Osteoblast (primary cell): ENCODE data around the gene PBX4. TPM values are rescaled to one million over a fixed set of nuclear protein-coding genes. Genes with fewer than 3 reads are reported as not detected.
A peak's percentile ranks its signal among the peaks of the same experiment; 100 is the strongest.

Experiments
- DNase-seq: peaks from one replicate; pipeline ENCODE4 v3.0.0; 2011; ENCODE audit warnings: low spot score, mixed read lengths; ENCODE audit not compliant: insufficient read length; ENCODE audit errors: missing footprints
- H2AFZ ChIP-seq: 2 replicates; pipeline ENCODE4 v1.6.0; 2011; ENCODE audit warnings: mild to moderate bottlenecking, low read length
- H3K27ac ChIP-seq: 2 replicates; pipeline ENCODE4 v1.5.1; 2011; ENCODE audit warnings: mild to moderate bottlenecking, low read depth, low read length, moderate library complexity
- H3K27me3 ChIP-seq: 2 replicates; pipeline ENCODE4 v1.6.0; 2012; ENCODE audit warnings: mild to moderate bottlenecking, control low read depth, inconsistent platforms, low read length, moderate library complexity; ENCODE audit not compliant: insufficient read depth
- H3K36me3 ChIP-seq: 2 replicates; pipeline ENCODE4 v1.5.1; 2011; ENCODE audit warnings: mild to moderate bottlenecking, low read length, control low read depth, moderate library complexity; ENCODE audit not compliant: insufficient read depth
- H3K4me1 ChIP-seq: 2 replicates; pipeline ENCODE4 v1.5.1; 2011; ENCODE audit warnings: mild to moderate bottlenecking, low read length, control low read depth, moderate library complexity; ENCODE audit not compliant: insufficient read depth
- H3K4me2 ChIP-seq: 2 replicates; pipeline ENCODE4 v1.6.0; 2011; ENCODE audit warnings: mild to moderate bottlenecking, low read length; ENCODE audit not compliant: insufficient read depth
- H3K4me3 ChIP-seq: fragments of 200-600 bp; sonication (generic); 3 replicates; pipeline ENCODE4 v1.5.1; 2012; ENCODE audit warnings: mild to moderate bottlenecking, low read length, inconsistent platforms; ENCODE audit not compliant: insufficient read depth
- H3K79me2 ChIP-seq: 2 replicates; pipeline ENCODE4 v1.6.0; 2012; ENCODE audit warnings: mild to moderate bottlenecking, low read length, control low read depth, inconsistent platforms; ENCODE audit not compliant: insufficient read depth
- H3K9me3 ChIP-seq: 2 replicates; pipeline ENCODE4 v1.5.1; 2011; ENCODE audit warnings: low read depth, low read length, control low read depth
- H4K20me1 ChIP-seq: 2 replicates; pipeline ENCODE4 v1.6.0; 2012; ENCODE audit warnings: mild to moderate bottlenecking, low read length, control low read depth; ENCODE audit not compliant: insufficient read depth
- total RNA-seq: library from RNA; depleted of rRNA; stranded (reverse); fragments of >200 nt; gene quantifications from 2 replicates; pipeline ENCODE4 v1.2.3, GENCODE V29; 2012
- TF ChIP-seq, protein P1 (sequence below): IDR thresholded peaks from 2 replicates; pipeline ENCODE4 v1.5.1; 2011; ENCODE audit warnings: mild to moderate bottlenecking, low read depth, low read length, moderate library complexity; ENCODE audit errors: extremely low read depth

PBX4 gene
- total RNA-seq, 1 donor = 0.36 TPM

DNA sequence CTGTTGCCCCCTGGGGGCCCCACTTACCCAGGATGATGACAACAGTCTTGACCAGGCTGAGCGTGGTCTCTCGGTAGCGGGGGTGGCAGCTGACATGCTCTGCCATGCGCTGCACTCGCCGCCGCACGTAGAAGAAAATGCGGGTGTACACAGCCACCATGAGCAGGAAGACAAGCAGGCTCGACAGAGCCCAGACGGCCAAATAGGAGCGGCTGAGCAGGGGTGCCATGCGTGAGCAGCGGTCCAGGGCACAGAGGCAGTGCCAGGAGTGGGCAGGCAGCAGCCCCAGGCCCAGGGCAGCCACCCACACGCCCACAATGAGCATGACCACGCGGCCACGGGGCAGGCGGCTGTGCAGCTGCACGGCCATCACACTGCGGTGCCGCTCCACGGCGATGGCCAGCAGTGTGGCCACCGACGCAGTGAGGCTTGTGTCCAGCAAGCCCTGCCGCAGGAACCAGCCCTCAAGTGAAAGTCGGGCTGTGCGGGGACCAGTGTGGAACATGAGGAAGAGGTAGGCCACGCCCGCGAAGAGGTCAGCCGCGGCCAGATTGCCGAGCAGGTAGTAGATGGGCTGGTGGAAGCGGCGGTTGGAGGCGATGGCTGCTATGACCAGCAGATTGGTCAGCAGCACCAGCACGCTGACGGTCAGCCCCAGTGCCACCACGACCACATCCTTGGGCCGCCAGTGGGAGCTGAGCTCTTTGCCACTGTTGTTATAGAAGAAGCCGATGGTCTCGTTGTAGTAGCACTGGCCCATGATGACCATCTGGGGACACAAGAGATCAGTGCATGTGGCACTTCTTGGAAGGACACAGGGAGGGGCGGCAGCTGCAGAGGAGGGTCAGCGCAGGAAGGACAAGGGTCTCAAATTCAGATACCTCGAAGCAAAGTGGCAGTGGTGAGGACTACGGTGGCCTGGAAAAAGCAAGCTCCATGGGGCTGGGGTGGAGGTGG is 8.3 kb upstream of the PBX4 start:
- Histone ChIP-seq H2AFZ (no peak overlapping the region), H3K4me2 (no peak overlapping the region), H3K4me1 (peaks cover 6% of the 10 kb centered on the region), H3K9me3 (no peaks in the 10 kb centered on the region), H3K27ac (no peak overlapping the region), H3K4me3 (no peak overlapping the region), H3K27me3 (no peaks in the 10 kb centered on the region), H4K20me1 (no peaks in the 10 kb centered on the region), H3K36me3 (peaks cover 4% of the 10 kb centered on the region), H3K79me2 (no peaks in the 10 kb centered on the region)
- peak; percentile 83 for DNase-seq
- TF ChIP-seq, protein P1, sequence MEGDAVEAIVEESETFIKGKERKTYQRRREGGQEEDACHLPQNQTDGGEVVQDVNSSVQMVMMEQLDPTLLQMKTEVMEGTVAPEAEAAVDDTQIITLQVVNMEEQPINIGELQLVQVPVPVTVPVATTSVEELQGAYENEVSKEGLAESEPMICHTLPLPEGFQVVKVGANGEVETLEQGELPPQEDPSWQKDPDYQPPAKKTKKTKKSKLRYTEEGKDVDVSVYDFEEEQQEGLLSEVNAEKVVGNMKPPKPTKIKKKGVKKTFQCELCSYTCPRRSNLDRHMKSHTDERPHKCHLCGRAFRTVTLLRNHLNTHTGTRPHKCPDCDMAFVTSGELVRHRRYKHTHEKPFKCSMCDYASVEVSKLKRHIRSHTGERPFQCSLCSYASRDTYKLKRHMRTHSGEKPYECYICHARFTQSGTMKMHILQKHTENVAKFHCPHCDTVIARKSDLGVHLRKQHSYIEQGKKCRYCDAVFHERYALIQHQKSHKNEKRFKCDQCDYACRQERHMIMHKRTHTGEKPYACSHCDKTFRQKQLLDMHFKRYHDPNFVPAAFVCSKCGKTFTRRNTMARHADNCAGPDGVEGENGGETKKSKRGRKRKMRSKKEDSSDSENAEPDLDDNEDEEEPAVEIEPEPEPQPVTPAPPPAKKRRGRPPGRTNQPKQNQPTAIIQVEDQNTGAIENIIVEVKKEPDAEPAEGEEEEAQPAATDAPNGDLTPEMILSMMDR = no peak

DNA sequence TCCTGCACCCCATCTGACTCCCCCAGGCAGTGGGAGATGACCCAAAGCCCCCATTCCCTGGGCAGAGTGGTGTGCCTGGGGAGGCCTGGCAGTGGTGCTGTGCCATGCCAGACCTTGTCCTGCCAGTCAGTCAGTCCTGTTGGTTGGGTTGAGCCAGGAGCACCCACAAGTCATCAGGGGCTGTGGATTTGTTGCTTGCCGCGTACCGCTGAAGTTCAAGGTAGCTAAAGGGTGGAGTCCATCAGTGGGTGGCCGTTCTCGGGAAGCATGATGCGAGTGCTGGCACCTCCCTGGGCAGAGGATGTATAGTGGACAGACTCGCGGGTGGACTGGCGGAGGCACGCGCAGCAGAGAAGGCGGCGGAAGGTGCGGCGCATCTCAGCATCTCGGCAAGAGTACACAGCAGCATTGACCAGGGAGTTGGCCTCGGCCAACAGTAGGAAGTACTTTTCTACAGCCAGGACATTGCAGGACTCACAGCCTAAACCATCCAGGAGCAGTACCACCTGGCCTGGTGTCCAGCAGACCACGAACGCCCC is 5.6 kb upstream of the PBX4 start:
- H3K27ac ChIP-seq = no peak overlapping the region
- no peak overlapping the region for H3K4me3 ChIP-seq
- H3K4me2 ChIP-seq = no peak overlapping the region
- H3K9me3 ChIP-seq = no peaks in the 10 kb centered on the region
- H3K4me1 ChIP-seq = peaks cover 7% of the 10 kb centered on the region
- peak; percentile 62 for DNase-seq
- no peaks in the 10 kb centered on the region for H3K79me2 ChIP-seq
- no peak overlapping the region for H2AFZ ChIP-seq
- no peaks in the 10 kb centered on the region for H3K27me3 ChIP-seq
- TF ChIP-seq, protein P1 = no peak
- H3K36me3 ChIP-seq = no peaks in the 10 kb centered on the region
- H4K20me1 ChIP-seq = no peaks in the 10 kb centered on the region

DNA sequence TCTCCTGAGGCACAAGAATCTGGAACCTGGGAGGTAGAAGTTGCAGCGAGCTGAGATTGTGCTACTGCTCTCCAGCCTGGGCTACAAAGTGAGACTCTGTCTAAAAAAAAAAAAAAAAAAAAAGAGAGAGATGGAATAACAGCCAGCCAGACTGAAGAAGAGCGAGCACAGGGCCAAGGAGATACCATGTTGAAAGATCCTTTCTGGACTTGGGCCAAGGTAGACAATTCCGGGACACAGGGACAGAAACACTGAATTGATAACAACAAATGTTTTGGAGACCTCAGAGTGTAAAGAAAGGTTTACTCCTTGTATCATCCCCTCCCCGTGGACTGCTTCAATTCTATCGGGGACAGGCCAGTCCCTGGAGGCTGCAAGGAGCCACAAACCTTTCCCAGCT is 4.9 kb upstream of the PBX4 start:
- no peak for DNase-seq
- H3K4me3 ChIP-seq = no peak overlapping the region
- no peaks in the 10 kb centered on the region for H3K79me2 ChIP-seq
- H3K4me1 ChIP-seq = peaks cover 8% of the 10 kb centered on the region
- H3K27me3 ChIP-seq = no peaks in the 10 kb centered on the region
- H2AFZ ChIP-seq = no peak overlapping the region
- no peaks in the 10 kb centered on the region for H4K20me1 ChIP-seq
- no peak overlapping the region for H3K4me2 ChIP-seq
- no peaks in the 10 kb centered on the region for H3K36me3 ChIP-seq
- H3K27ac ChIP-seq = no peak overlapping the region
- no peaks in the 10 kb centered on the region for H3K9me3 ChIP-seq
- TF ChIP-seq, protein P1 = no peak

DNA sequence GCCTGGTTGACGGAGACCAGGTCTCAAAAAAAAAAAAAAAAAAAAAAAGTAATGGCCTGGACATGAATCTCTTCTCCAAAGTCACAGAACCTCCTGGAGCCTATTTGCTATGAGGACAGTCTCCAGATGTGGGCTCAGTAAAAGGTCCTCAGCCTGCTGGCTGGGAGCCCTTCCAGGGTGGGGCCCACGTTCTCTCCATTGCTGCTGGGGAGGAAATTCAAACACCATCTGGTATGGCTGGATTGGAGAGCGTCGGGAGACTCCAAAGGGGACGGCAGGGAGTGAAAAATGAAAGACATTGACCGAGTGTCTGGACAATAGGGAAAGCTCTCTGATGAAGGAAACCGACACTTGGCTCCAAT is 1.3 kb upstream of the PBX4 start:
- Histone ChIP-seq H2AFZ (no peak overlapping the region), H3K36me3 (no peaks in the 10 kb centered on the region), H3K9me3 (no peaks in the 10 kb centered on the region), H4K20me1 (no peaks in the 10 kb centered on the region), H3K4me3 (no peak overlapping the region), H3K4me2 (no peak overlapping the region), H3K79me2 (no peaks in the 10 kb centered on the region), H3K4me1 (peaks cover 8% of the 10 kb centered on the region), H3K27ac (no peak overlapping the region), H3K27me3 (no peaks in the 10 kb centered on the region)
- TF ChIP-seq, protein P1 = no peak
- DNase-seq = peak; percentile 66
